GM23338 (cell line): ENCODE results near the gene MSH3. TPM values are rescaled to one million over a fixed set of nuclear protein-coding genes. Genes with fewer than 3 reads are reported as not detected.

Experiments used
- ATAC-seq: fragments of 200-7000 bp; cut with Tn5 transposase; 3 replicates; pipeline ENCODE4 v1.9.1; 2020
- DNase-seq: peaks from one replicate; pipeline ENCODE4 v3.0.0-alpha.2; 2015; ENCODE audit warnings: low spot score
- H2AFZ ChIP-seq: fragments of 200-600 bp; sonication (generic); 2 replicates; pipeline ENCODE4 v1.8.0; 2016; ENCODE audit warnings: antibody characterized with exemption, mild to moderate bottlenecking, moderate library complexity
- H3F3A ChIP-seq: fragments of 200-600 bp; sonication (generic); replicated peaks from 2 replicates; pipeline ENCODE4 v1.8.0; 2017; ENCODE audit warnings: antibody characterized with exemption, mixed run types, low read depth
- H3K27ac ChIP-seq: fragments of 200-600 bp; sonication (generic); 2 replicates; pipeline ENCODE4 v1.6.1; 2016; ENCODE audit warnings: low read depth
- H3K27me3 ChIP-seq: fragments of 200-600 bp; sonication (generic); 2 replicates; pipeline ENCODE4 v1.8.0; 2016; ENCODE audit warnings: mild to moderate bottlenecking, mixed run types, moderate library complexity; ENCODE audit not compliant: insufficient read depth
- H3K36me3 ChIP-seq: fragments of 200-600 bp; sonication (generic); 2 replicates; pipeline ENCODE4 v1.8.0; 2016; ENCODE audit warnings: mild to moderate bottlenecking; ENCODE audit not compliant: insufficient read depth
- H3K4me1 ChIP-seq: fragments of 200-600 bp; sonication (generic); 2 replicates; pipeline ENCODE4 v1.8.0; 2016; ENCODE audit warnings: mild to moderate bottlenecking, moderate library complexity; ENCODE audit not compliant: insufficient read depth
- H3K4me2 ChIP-seq: fragments of 200-600 bp; sonication (generic); 2 replicates; pipeline ENCODE4 v1.7.1; 2017; ENCODE audit warnings: mixed run types
- H3K4me3 ChIP-seq: fragments of 200-600 bp; sonication (generic); 2 replicates; pipeline ENCODE4 v1.6.1; 2016; ENCODE audit warnings: mixed run types
- H3K79me2 ChIP-seq: fragments of 200-600 bp; sonication (generic); replicated peaks from 2 replicates; pipeline ENCODE4 v1.8.0; 2017; ENCODE audit warnings: mild to moderate bottlenecking; ENCODE audit not compliant: insufficient read depth
- H3K9me2 ChIP-seq: fragments of 200-600 bp; sonication (generic); 2 replicates; pipeline ENCODE4 v1.8.0; 2017; ENCODE audit not compliant: insufficient read depth
- H4K20me1 ChIP-seq: fragments of 200-600 bp; sonication (generic); replicated peaks from 2 replicates; pipeline ENCODE4 v1.8.0; 2017; ENCODE audit warnings: mild to moderate bottlenecking; ENCODE audit not compliant: insufficient read depth
- H3K27ac Mint-ChIP-seq: 2 replicates; pipeline ENCODE4 v1.8.0; 2020; ENCODE audit warnings: inconsistent platforms, mild to moderate bottlenecking, moderate library complexity, mixed read lengths
- H3K27me3 Mint-ChIP-seq: 3 replicates; pipeline ENCODE4 v1.8.0; 2022; ENCODE audit warnings: low read depth, mild to moderate bottlenecking, moderate library complexity, mixed read lengths, inconsistent platforms; ENCODE audit not compliant: insufficient read depth, poor library complexity
- H3K36me3 Mint-ChIP-seq: 3 replicates; pipeline ENCODE4 v1.8.0; 2021; ENCODE audit warnings: low read depth, mild to moderate bottlenecking, inconsistent platforms, moderate library complexity, mixed read lengths
- H3K4me1 Mint-ChIP-seq: 3 replicates; pipeline ENCODE4 v1.8.0; 2020; ENCODE audit warnings: mild to moderate bottlenecking, inconsistent platforms, mixed read lengths
- H3K4me3 Mint-ChIP-seq: 3 replicates; pipeline ENCODE4 v1.8.0; 2021; ENCODE audit warnings: moderate library complexity, mild to moderate bottlenecking, inconsistent platforms, mixed read lengths
- H3K9me3 Mint-ChIP-seq: 3 replicates; pipeline ENCODE4 v1.8.0; 2020; ENCODE audit warnings: moderate library complexity, mild to moderate bottlenecking, inconsistent platforms, mixed read lengths
- EZH2 ChIP-seq: fragments of 200-600 bp; sonication (generic); IDR thresholded peaks from one replicate; pipeline ENCODE4 v1.8.0; 2017; ENCODE audit warnings: antibody characterized with exemption, mild to moderate bottlenecking, low read depth; ENCODE audit not compliant: unreplicated experiment
- EZH2phosphoT487 ChIP-seq: fragments of 200-600 bp; sonication (generic); IDR thresholded peaks from one replicate; pipeline ENCODE4 v1.8.1; 2018; ENCODE audit warnings: antibody characterized with exemption; ENCODE audit not compliant: unreplicated experiment
- JUNB ChIP-seq: IDR thresholded peaks from one replicate; pipeline ENCODE4 v1.6.1; 2016; ENCODE audit warnings: antibody characterized with exemption; ENCODE audit not compliant: unreplicated experiment
- STAT1 ChIP-seq: IDR thresholded peaks from one replicate; pipeline ENCODE4 v1.6.1; 2016; ENCODE audit warnings: antibody characterized with exemption; ENCODE audit not compliant: unreplicated experiment
- ZNF114 ChIP-seq: fragments of 250-450 bp; sonication (Bioruptor Pico); IDR thresholded peaks from 2 replicates; pipeline ENCODE4 v1.5.0; 2020; ENCODE audit warnings: mild to moderate bottlenecking, moderate library complexity
- ZNF462 ChIP-seq: fragments of 250-450 bp; sonication (Bioruptor Pico); IDR thresholded peaks from 2 replicates; pipeline ENCODE4 v1.5.0; 2020; ENCODE audit warnings: mild to moderate bottlenecking, moderate library complexity
- polyA plus RNA-seq: library from polyadenylated mRNA; unstranded; fragments of >200 nt; fragmentation: Nextera tagmentation; extraction: Ambion mirVana; gene quantifications from 2 replicates; pipeline ENCODE4 v1.2.1, GENCODE V29; 2016
- total RNA-seq: library from RNA; depleted of rRNA; stranded (reverse); fragments of >200 nt; shearing (Covaris generic); gene quantifications from 2 replicates; pipeline ENCODE4 v1.2.3, GENCODE V29; 2014

Gene MSH3
- total and polyA plus RNA-seq, 2 experiments from 2014 or later = 13.3 to 16.6 TPM

- peaks cover 2% of the 10 kb centered on the region; the same call in 2 of the 3 replicates for H3K36me3 Mint-ChIP-seq
These were observed 155.0 kb downstream of the MSH3 start for GRCh38 chr5:80809451-80809850.

More at GRCh38 chr5:80809451-80809850, 155.0 kb downstream of the MSH3 start:
- Histone ChIP-seq H3K4me1 (no peaks in the 10 kb centered on the region), H2AFZ (no peak overlapping the region), H3K4me2 (no peak overlapping the region), H3K79me2 (no peaks in the 10 kb centered on the region), H3K27ac (no peak overlapping the region), H4K20me1 (no peaks in the 10 kb centered on the region), H3F3A (no peaks in the 10 kb centered on the region), H3K4me3 (no peak overlapping the region), H3K36me3 (0 out of 2 replicates have a peak, but pooled peaks cover 2% of the 10 kb centered on the region), H3K27me3 (no peaks in the 10 kb centered on the region), H3K9me2 (no peaks in the 10 kb centered on the region)
- no peak for TF ChIP-seq EZH2phosphoT487
- TF ChIP-seq JUNB = no peak
- no peak for TF ChIP-seq STAT1
- no peak for TF ChIP-seq EZH2
- no peak for TF ChIP-seq ZNF114 (CRISPR knock-in tag)
- no peak for TF ChIP-seq ZNF462
- no peak for DNase-seq
- Mint-ChIP-seq H3K27me3 (peaks cover 3% of the 10 kb centered on the region), H3K27ac (no peak overlapping the region), H3K9me3 (no peaks in the 10 kb centered on the region), H3K4me1 (peaks cover 2% of the 10 kb centered on the region; the same call in 2 of the 3 replicates), H3K4me3 (no peak overlapping the region)
- ATAC-seq = no peak
